ENCODE results near the gene PROS1.

DNA sequence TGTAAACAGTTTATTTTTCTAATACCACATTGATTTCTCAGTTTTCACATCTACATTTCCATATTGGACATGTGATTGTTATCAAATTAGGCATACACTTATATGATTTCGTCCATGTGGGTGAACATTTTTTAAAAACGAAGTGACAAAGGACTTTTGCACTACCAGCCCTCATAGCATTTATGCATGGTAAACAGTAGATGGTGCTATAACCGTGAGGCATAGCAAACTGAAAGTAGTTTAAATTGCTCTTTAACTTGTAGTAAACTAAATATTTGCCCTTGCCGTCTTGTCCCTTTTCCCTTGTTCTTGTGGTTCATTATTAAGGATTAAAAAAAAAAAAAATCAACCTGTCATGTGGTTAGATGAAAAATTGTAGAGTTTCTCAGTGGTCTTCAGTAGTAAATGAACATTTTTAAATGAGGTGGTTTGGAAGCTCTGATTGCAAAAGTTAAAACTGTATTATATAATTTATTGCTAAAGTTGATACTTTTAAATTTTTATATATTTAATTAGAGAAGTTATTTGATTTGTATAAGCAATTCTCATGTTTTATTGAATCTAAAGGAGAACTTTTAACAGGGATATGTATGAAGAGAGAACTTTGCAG, 30.7 kb upstream of the PROS1 start:
- TF ChIP-seq EZH2phosphoT487 (IDR thresholded peaks at IDR 0.05; ENCODE audit: borderline replicate concordance, low read depth, low read length) = no peak
- TF ChIP-seq, protein P1, sequence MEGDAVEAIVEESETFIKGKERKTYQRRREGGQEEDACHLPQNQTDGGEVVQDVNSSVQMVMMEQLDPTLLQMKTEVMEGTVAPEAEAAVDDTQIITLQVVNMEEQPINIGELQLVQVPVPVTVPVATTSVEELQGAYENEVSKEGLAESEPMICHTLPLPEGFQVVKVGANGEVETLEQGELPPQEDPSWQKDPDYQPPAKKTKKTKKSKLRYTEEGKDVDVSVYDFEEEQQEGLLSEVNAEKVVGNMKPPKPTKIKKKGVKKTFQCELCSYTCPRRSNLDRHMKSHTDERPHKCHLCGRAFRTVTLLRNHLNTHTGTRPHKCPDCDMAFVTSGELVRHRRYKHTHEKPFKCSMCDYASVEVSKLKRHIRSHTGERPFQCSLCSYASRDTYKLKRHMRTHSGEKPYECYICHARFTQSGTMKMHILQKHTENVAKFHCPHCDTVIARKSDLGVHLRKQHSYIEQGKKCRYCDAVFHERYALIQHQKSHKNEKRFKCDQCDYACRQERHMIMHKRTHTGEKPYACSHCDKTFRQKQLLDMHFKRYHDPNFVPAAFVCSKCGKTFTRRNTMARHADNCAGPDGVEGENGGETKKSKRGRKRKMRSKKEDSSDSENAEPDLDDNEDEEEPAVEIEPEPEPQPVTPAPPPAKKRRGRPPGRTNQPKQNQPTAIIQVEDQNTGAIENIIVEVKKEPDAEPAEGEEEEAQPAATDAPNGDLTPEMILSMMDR (conservative IDR thresholded peaks at IDR 0.05; ENCODE audit: low read length) = peak; percentile 98
